ENCODE measurements around the gene GABRP.

Gene GABRP

DNA sequence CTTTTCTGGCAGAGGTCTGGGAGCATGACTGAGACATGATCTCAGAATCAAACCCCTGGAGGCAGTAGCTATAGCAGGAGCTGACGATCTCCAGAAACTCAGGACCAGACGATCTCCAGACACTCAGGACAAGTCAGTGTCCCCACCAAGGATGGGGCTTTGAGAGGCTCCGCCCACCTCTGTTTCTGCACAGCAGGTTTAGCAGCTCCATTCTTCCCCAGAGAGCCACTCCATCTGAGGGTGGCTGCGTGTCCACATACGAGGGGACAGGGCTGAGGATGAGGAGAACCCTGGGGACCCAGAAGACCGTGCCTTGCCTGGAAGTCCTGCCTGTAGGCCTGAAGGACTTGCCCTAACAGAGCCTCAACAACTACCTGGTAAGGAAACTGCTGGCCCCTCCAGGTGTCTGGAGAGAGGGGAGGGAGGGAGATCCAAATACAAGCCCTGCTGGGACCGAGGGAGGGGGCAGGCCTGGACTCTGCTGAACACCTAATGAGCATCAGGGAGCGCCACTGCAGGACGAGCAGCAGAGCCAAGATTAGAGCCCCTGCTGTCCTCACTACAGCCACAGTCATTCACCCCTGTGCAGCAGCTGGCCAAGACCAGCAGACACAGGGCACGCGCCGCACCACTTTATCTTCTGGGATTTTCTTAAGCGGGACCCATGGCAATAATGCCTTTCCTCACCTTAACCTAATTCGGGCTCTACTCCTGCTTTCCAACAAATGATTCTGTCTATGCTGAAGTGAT lies at the start of gene GABRP:
GABRP (plus strand) TSS at position 228 of the 750 bp plus-strand sequence. CDS start 4,891 bp downstream, outside the sequence.
- TF ChIP-seq, protein P1, sequence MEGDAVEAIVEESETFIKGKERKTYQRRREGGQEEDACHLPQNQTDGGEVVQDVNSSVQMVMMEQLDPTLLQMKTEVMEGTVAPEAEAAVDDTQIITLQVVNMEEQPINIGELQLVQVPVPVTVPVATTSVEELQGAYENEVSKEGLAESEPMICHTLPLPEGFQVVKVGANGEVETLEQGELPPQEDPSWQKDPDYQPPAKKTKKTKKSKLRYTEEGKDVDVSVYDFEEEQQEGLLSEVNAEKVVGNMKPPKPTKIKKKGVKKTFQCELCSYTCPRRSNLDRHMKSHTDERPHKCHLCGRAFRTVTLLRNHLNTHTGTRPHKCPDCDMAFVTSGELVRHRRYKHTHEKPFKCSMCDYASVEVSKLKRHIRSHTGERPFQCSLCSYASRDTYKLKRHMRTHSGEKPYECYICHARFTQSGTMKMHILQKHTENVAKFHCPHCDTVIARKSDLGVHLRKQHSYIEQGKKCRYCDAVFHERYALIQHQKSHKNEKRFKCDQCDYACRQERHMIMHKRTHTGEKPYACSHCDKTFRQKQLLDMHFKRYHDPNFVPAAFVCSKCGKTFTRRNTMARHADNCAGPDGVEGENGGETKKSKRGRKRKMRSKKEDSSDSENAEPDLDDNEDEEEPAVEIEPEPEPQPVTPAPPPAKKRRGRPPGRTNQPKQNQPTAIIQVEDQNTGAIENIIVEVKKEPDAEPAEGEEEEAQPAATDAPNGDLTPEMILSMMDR (conservative IDR thresholded peaks at IDR 0.05; ENCODE audit: low read depth): no peak
- ChIA-PET CTCF (interaction anchor here (0.6 to 1.4 kb wide), 5 partner anchors 8 to 152 kb away, joined by 3 to 4 read pairs (median 3); no protein-coding TSS in a partner anchor), POLR2A (ENCODE audit: low non-redundant PET) (no interaction called here)
- H3K27ac ChIP-seq: no peak within 1 kb of the TSS
- no peak for DNase-seq (ENCODE audit: low spot score)

DNA sequence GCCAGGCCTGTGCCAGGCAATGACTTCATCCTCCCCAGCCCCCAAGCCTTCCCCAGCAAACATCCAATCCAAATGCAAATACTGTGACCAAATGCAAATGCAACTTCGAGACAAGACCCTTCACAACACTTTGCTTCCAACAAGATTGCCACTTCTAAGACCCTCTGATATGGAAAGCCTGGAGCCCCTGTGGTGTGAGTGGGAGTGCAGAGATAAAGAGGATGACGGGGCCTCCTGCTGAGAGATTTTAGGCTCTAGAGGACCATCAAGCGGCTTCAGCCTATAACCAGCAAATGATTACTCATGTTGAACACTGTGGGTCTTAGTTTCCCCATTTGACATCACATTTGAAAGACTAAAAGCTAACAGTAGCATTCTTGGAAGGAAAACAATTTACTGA lies 46.6 kb upstream of the GABRP start:
- ChIA-PET CTCF (no interaction called here), POLR2A (ENCODE audit: low non-redundant PET) (no interaction called here)
- no peak overlapping the region for H3K27ac ChIP-seq
- no peak for DNase-seq (ENCODE audit: low spot score)
- TF ChIP-seq, protein P1 (conservative IDR thresholded peaks at IDR 0.05; ENCODE audit: low read depth): no peak

GRCh38 chr5:170737591-170737990 lies 45.9 kb upstream of the GABRP start:
- TF ChIP-seq, protein P1 (conservative IDR thresholded peaks at IDR 0.05; ENCODE audit: low read depth): no peak

DNA sequence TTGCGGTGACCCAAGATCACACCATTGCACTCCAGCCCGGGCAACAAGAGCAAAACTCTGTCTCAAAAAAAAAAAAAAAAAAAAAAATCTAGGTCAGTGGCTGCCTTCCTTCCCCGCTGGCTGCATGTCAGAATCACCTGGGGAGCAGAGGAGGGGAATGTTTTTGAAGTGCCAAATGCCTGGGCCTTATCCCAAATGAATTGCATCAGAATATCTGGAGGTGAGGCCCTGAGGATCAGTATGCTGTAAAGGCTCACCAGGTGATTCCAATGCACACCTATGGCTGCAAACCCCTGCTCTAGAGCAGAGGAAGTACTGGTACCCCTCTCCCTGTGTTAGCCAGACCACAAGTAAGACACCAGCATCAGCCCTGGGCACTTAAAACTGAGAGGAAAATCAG lies 44.7 kb upstream of the GABRP start:
- DNase-seq (ENCODE audit: low spot score): no peak
- no peak overlapping the region for H3K27ac ChIP-seq
- CTCF ChIA-PET: no interaction called here
- TF ChIP-seq, protein P1 (conservative IDR thresholded peaks at IDR 0.05; ENCODE audit: low read depth): no peak
- POLR2A ChIA-PET (ENCODE audit: low non-redundant PET): no interaction called here

More at GRCh38 chr5:170737591-170737990, 45.9 kb upstream of the GABRP start:
- POLR2A ChIA-PET (ENCODE audit: low non-redundant PET): no interaction called here
- no peak overlapping the region for H3K27ac ChIP-seq
- CTCF ChIA-PET: no interaction called here
- DNase-seq (ENCODE audit: low spot score): no peak

GRCh38 chr5:170739446-170739845 lies 44.1 kb upstream of the GABRP start:
- POLR2A ChIA-PET (ENCODE audit: low non-redundant PET): no interaction called here
- DNase-seq (ENCODE audit: low spot score): no peak
- H3K27ac ChIP-seq: no peak overlapping the region
- TF ChIP-seq, protein P1 (conservative IDR thresholded peaks at IDR 0.05; ENCODE audit: low read depth): no peak
- CTCF ChIA-PET: no interaction called here

DNA sequence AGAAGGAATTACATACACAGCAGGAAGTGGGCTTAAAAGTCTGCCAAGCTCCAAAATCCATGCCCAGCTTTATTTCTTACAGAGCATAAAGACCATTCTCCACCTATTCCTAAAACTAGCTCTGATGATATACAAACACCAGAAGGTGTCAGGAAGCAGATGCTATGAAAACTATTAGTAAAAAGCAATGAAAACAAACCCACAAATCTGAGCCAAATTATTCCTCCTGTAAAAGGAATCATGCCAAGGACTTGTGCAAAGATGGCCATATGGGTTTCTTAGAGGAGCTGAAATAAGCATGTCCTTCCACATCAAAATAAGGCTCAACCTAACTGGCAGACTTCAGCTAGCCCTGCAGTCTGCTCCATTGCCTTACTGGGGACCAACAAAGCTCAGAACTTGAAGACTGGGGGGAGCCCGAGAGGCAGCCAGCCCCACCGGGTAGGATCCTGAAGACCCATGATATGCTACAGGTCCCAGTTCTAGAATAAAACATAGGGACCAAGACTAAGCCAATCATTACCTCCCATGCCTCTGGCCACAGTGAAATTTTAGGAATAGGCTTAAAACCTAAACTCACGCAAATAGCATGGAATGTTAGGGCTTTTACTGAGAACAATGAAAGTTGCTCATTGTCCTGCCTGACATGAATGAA lies 42.8 kb upstream of the GABRP start:
- no peak overlapping the region for H3K27ac ChIP-seq
- POLR2A ChIA-PET (ENCODE audit: low non-redundant PET): no interaction called here
- TF ChIP-seq, protein P1 (conservative IDR thresholded peaks at IDR 0.05; ENCODE audit: low read depth): no peak
- DNase-seq (ENCODE audit: low spot score): no peak
- CTCF ChIA-PET: interaction anchor here (0.6 to 1.2 kb wide), 5 partner anchors 51 to 591 kb away, joined by 3 to 9 read pairs (median 4); no protein-coding TSS in a partner anchor
